Renal cortex interstitium (tissue), 15 donors: Measurements from ENCODE around the gene ABCG1. TPM values are rescaled to one million over a fixed set of nuclear protein-coding genes. Genes with fewer than 3 reads are reported as not detected.
"Not testable (repeated sequence)": the region's sequence is repeated elsewhere in the genome, so short reads cannot be mapped to it uniquely, and the experiment has no call there.

Source experiments
- DNase-seq, 11 donors: peaks; one replicate each; pipeline ENCODE4 v3.0.0-alpha.2; 2013; ENCODE audit warnings: low read depth in 9 of 11, low spot score in 4 of 11; ENCODE audit errors: extremely low read depth in 1 of 11
- long read RNA-seq, 16 experiments: transcript quantifications; one replicate each; lab custom pipeline, GENCODE V29; 2026
- polyA plus RNA-seq, 3 donors: library from polyadenylated mRNA; unstranded; fragments of 120-200 nt; gene quantifications; one replicate each; pipeline ENCODE4 v1.2.1, GENCODE V29; 2013; ENCODE audit not compliant: insufficient read length in 3 of 3

The ABCG1 gene
- polyA plus RNA-seq, result 10 to 100 TPM in 1 of 3 donors, 1 to 10 TPM in 2; 8.0 to 14.1 (median 9.3) TPM
- long read RNA-seq, donor 1, partial matches to known transcripts, result 0 of 3 reads
- long read RNA-seq, donor 1, other reads (novel, unspliced or antisense), result 0 of 3 reads
- long read RNA-seq, donor 2, result 0 reads
- long read RNA-seq, donor 3, partial matches to known transcripts, result 15 of 19 reads
- long read RNA-seq, donor 3, other reads (novel, unspliced or antisense), result 0 of 19 reads
- long read RNA-seq, donor 4, partial matches to known transcripts, result 6 of 7 reads
- long read RNA-seq, donor 4, other reads (novel, unspliced or antisense), result 0 of 7 reads
- long read RNA-seq, donor 5, partial matches to known transcripts, result 28 of 31 reads
- long read RNA-seq, donor 5, other reads (novel, unspliced or antisense), result 0 of 31 reads
- long read RNA-seq, donor 6, result 0 reads
- long read RNA-seq, donor 7, partial matches to known transcripts, result 0 of 1 reads
- long read RNA-seq, donor 7, other reads (novel, unspliced or antisense), result 0 of 1 reads
- long read RNA-seq, donor 8, transcript ABCG1-205 (15 exons, 2,998 nt), result major isoform, 5 of 5 reads
- long read RNA-seq, donor 8, partial matches to known transcripts, result 0 of 5 reads
- long read RNA-seq, donor 8, other reads (novel, unspliced or antisense), result 0 of 5 reads
- long read RNA-seq, donor 9, partial matches to known transcripts, result 0 of 3 reads
- long read RNA-seq, donor 9, other reads (novel, unspliced or antisense), result 0 of 3 reads
- long read RNA-seq, donor 10, partial matches to known transcripts, result 18 of 19 reads
- long read RNA-seq, donor 10, other reads (novel, unspliced or antisense), result 0 of 19 reads
- long read RNA-seq, donor 11, partial matches to known transcripts, result 0 of 3 reads
- long read RNA-seq, donor 11, other reads (novel, unspliced or antisense), result 0 of 3 reads
- long read RNA-seq, donor 12, result 0 reads
- long read RNA-seq, donor 13, partial matches to known transcripts, result 0 of 3 reads
- long read RNA-seq, donor 13, other reads (novel, unspliced or antisense), result 0 of 3 reads
- long read RNA-seq, donor 14, result 0 reads
- long read RNA-seq, donor 15, partial matches to known transcripts, result 0 of 1 reads
- long read RNA-seq, donor 15, other reads (novel, unspliced or antisense), result 0 of 1 reads
- long read RNA-seq, donor 16, partial matches to known transcripts, result 0 of 4 reads
- long read RNA-seq, donor 16, other reads (novel, unspliced or antisense), result 0 of 4 reads

DNA sequence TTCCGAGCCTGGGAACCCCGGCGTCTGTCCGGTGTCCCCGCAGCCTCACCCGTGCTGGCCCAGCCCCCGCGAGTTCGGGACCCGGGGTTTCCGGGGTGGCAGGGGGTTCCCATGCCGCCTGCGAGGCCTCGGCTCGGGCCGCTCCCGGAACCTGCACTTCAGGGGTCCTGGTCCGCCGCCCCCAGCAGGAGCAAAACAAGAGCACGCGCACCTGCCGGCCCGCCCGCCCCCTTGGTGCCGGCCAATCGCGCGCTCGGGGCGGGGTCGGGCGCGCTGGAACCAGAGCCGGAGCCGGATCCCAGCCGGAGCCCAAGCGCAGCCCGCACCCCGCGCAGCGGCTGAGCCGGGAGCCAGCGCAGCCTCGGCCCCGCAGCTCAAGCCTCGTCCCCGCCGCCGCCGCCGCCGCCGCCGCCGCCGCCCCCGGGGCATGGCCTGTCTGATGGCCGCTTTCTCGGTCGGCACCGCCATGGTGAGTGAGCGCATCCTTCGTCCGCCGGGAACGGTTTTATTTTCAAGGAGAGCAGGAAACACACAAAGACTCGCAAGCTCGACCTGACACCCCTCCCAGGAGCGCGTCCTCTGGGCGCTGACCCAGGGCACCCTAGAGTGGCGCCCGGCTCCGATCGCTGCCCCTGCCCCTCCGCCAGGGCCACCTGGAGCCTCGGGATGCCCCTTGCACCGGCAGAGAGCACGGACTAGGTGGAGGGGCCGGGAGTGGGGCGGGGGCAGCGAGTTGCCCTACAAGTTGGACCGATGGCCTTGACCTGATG lies at the start of gene ABCG1:
ABCG1 (plus strand) TSS at position 305 of the 770 bp plus-strand sequence; CDS start at position 428, 123 bp downstream.
- peak in 1 of 11 donors; percentile 44 for DNase-seq

DNA sequence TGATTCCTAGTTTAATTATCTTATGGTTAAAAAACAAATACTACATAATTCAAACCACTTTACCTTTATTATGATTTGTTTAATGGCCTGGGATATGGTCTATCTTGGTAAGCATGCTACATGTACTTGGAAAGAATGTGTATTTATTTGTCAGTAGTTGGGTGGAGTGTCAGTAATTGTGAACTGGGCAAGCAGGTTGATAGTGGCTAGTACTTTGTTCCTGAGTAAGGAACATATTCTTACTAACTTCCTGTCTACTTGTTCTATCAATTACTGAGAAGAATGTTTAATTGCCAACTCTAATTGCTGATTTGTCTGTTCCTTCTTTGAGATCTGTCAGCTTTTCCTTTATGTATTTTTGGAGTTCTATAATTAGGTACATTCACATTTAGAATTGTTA lies 49.2 kb upstream of the ABCG1 start:
- DNase-seq, result no peak

GRCh38 chr21:42171091-42172053 lies 47.6 kb upstream of the ABCG1 start:
- DNase-seq, result no peak

GRCh38 chr21:42172596-42173483 lies 46.1 kb upstream of the ABCG1 start:
- no peak for DNase-seq

- DNase-seq, result no peak
These were observed 44.8 kb upstream of the ABCG1 start for GRCh38 chr21:42174173-42174572.

- no peak for DNase-seq
These were observed 43.7 kb upstream of the ABCG1 start for GRCh38 chr21:42175110-42175710.

- DNase-seq, result no peak
These were observed 42.1 kb upstream of the ABCG1 start for GRCh38 chr21:42176859-42177258.

DNA sequence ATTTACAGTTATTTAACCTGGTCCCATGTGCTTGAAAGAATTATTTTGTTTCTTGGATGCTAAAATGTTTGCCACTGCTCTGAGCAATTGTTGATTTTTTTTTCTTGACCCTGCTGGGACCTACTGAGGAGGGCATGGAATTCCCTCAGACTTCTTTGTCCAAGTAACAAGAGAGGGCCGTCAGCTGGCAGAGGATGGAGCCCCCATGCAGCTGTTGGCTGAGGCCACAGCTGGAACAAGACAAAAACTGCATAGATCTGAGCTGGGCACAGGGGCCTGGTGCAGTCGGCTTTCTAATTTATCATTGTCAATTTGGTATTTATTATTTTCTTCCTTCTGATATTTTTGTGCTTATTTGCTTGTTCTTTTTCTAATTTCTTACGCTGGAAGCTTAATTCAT lies 39.6 kb upstream of the ABCG1 start:
- peak in 1 of 11 donors; percentile 33 for DNase-seq

DNA sequence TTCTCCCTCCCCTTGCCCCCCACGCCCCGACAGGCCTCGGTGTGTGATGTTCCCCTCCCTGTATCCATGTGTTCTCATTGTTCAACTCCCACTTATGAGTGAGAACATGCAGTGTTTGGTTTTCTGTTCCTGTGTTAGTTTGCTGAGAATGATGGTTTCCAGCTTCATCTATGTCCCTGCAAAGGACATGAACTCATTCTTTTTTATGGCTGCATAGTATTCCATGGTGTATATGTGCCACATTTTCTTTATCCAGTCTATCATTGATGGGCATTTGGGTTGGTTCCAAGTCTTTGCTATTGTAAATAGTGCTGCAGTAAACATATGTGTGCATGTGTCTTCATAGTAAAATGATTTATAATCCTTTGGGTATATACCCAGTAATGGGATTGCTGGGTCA lies 38.9 kb upstream of the ABCG1 start:
- not testable (repeated sequence) for DNase-seq

DNA sequence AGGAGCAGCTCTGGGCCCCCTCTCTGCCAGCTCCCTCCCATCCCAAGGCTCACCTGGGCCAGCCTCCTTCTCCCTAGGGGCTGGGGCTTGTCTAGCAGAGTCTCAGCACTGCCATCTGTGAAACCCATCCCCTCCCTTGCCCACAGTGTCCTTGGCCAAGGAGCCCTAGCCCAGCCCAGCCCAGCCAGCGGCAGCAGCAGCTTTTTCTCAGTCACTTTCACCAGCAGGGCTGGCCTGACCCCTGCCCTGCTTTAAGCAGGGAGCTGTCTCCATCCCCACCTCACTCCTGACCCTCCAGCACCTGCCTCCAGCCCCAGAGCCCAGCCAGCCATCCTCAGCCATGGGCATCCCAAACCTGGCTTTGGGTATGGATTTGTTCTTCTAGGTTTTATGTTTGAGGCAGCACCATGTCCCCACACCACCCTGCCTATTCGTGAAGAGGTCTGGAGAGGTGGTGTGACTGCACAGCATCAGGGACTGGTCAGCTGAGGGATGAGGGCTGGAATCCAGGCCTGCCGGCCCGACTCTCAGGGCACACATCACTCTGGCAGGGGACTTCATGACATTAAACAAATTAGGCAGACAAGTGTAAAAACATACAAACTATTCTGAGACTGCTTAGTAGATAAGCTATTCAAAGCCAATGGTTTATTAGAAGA lies 36.1 kb upstream of the ABCG1 start:
- DNase-seq, result no peak

GRCh38 chr21:42183374-42184266 lies 35.3 kb upstream of the ABCG1 start:
- no peak for DNase-seq

DNA sequence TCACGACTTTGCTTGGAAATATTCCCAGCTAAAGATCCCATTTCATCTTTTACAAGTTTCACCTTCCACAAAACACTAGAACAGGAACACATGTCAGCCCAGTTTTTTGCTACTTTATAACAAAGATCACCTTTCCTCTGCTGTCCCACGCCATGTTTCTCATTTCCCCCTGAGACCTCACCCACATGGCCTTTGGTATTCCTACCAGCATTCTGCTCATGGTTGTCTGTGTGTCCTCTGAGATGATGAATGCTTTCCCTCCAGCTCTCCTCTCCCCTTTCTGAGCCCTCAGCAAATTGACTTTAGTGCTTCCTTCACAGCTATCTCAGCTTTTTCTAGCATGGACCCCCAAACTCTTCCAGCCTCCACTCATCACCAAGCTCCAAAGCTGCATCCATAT lies 32.3 kb upstream of the ABCG1 start:
- no peak for DNase-seq

- DNase-seq, result no peak
These were observed 30.8 kb upstream of the ABCG1 start for GRCh38 chr21:42187976-42188653.

DNA sequence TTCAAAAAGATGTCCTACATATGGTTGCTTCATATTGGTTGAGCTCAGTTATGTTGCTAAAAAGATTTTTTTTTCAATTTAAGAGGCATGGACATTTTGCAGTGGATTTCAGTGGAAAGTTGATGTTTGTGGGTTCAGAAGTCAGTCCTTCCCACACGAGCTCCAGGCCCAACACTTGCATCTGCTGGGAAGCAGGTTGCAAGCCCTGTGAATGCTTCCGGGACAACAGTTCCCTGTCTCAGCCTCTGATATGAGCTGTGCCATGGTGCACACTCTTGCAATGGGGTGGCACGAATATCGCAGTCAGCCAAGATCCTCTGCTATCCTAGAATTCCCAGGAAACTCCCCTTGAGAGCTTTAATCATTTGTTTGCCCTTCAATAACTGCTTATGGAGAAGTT lies 30.3 kb upstream of the ABCG1 start:
- no peak for DNase-seq
